ACHN (cell line): ENCODE data around the gene SKAP2.
"Not testable (repeated sequence)": the region's sequence is repeated elsewhere in the genome, so short reads cannot be mapped to it uniquely, and the experiment has no call there.

Experiments used
- DNase-seq: peaks from one replicate; pipeline ENCODE4 v3.0.0-alpha.2; 2015
- in situ Hi-C: cut with HindIII; loops from 2 replicates; pipeline ENCODE4 v1.10.0; 2017; ENCODE audit warnings: low sequenced_read_pairs, low pct_ligation_motif_present, low pct_unique_long_range_greater_than_20kb

SKAP2 gene

DNA sequence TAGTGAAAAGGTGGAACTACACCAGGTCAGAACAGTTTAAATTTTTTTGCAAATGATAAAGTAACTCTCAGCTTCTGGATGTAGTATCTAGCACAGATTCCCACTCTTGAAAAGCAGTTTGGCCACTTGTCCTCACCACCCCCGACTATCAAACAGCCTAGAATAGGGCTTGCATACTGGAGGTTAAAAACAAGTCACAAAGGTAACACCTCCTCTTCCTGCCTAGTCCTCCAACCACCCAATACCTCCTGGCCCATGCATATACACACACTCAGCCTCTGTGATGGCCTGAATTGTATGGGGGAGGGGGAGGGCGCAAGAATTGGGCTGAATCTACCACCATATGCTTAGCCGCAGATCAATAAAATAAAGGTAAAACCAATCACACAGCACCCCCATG lies 5.7 kb downstream of the SKAP2 start:
- in situ Hi-C loops, result loop anchor here (10.0 kb wide), 1 partner anchor 266 kb away; no protein-coding TSS in a partner anchor

DNA sequence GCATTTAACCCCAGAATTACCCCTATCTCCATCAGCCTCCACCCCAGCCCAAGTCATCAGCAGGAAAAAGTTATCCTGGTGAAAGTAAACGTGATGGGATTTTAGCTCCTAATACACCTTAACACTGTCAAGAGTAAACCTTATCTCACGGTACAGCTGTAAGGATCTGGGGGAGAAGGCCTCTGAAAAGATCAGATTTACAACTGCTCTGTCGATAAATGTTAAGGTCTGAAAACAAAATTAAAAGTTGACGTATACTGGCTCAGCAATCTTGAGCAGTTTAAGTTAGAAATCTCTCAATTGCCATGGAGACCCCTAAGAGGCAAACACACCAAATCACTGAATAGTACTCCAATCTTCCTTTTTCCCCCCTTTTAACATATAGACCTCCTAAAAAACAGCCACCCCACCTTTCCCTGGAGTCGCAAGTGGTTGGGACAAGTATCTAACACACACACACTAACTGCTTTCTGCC lies 6.1 kb downstream of the SKAP2 start:
- DNase-seq, result no peak
- in situ Hi-C loops, result loop anchor here (10.0 kb wide), 1 partner anchor 267 kb away; no protein-coding TSS in a partner anchor

More for the DNA sequence above, 5.7 kb downstream of the SKAP2 start:
- DNase-seq, result peak; percentile 61

DNA sequence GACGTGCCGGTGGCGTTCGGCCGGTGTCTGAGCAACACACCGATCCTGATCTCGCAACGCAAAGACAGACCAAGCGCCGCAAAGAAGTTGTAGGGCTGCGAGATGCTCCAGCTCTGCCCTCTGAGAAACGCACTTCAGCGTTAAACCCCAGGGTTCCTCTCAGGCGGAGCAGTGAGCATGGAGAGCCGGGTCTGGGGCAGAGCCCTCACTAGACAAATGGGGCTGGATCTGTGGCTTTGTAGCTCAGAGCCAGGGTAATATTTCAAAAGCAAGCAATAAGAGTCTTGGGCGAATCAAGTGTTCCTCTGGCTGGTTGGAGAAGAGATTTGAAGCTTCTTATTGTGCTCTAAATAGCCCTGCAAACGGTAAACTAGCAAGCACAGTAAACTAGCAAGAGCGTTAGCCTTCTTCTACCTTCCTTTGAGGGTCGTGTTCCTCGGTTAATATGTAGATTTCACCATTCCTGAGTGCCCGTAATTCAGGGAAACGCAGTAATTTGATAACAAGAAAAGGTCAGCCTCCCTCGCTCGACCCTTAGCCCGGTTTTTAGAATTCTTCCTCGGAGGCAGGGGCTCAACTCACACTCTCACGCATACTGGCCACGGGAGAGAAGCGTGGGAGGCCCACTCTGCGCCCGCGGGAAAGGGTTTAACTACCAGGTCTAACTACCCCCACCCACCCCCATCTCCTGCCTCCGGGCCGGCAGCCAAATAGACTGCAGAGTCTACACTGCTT lies 6.7 kb downstream of the SKAP2 start:
- in situ Hi-C loops, result loop anchor here (10.0 kb wide), 1 partner anchor 267 kb away; no protein-coding TSS in a partner anchor
- peak; percentile 77 for DNase-seq

DNA sequence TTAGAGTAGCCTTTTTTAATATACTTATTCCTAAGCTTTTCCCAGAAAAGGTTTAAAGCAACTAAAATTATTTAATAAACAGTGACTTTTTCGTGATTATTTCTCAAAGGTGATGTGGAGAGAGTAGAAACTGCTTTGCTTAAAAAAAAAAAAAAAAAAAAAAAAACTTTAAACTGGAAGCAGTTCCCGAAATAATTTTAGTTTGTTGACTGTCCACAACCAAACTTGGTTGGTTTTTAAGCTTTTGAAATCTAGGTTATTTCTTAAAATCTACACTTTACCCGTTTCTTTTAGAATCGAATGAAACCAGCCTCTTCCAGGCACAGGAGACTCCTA lies 7.3 kb downstream of the SKAP2 start:
- no peak for DNase-seq
- in situ Hi-C loops, result loop anchor here (10.0 kb wide), 1 partner anchor 268 kb away; no protein-coding TSS in a partner anchor

- DNase-seq, result peak; percentile 62
- in situ Hi-C loops, result loop anchor here (10.0 kb wide), 1 partner anchor 268 kb away; no protein-coding TSS in a partner anchor
These were observed 8.0 kb downstream of the SKAP2 start for GRCh38 chr7:26856176-26856985.

DNA sequence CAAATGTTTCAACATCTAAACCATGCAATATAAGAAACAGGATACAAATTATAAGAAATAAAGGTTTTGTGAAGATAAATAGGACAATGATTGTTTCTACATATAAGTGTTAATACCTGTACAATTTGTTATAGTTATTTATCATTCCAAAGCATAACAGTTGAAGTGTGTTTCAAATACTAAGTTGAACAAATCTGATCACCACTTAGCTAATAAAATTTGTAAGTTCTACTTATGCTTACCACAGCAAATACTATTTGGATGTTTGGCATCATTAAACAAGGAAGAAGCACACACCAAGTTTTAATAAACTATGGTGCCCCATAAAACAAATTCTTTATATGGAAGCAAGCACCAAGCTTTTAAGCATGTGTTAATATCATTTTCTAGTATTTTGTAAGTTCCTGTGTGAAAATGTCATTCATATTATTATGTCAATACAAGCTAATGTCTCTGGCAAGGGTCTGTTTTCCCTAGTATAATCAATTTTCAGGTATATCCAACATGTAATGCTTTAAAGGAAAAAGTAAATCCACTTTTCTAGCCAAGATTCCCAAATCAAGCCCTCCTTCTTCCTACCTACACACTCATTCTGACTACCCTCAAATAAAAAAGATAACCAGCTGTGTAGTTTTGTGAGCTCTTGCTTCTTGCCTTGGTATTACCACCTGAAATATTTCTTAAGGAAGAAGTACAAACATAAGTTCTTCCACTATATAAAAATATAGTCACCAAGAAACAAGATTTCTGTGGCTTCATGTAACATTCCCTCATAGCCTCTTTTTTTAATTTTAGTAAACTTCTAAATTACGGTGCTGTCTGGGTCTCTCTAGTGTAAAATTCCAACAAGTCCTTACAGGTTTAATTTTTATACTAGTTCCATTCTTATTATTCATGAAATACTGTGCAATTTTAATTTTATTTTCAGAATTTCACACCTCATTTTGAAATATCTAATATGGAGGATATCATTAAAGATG lies 9.2 kb downstream of the SKAP2 start:
- peak; percentile 44 for DNase-seq
- in situ Hi-C loops, result loop anchor here (10.0 kb wide), 1 partner anchor 270 kb away; no protein-coding TSS in a partner anchor

GRCh38 chr7:26853788-26854393 lies 10.5 kb downstream of the SKAP2 start:
- peak; percentile 90 for DNase-seq
- in situ Hi-C loops, result loop anchor here (10.0 kb wide), 1 partner anchor 271 kb away; no protein-coding TSS in a partner anchor

DNA sequence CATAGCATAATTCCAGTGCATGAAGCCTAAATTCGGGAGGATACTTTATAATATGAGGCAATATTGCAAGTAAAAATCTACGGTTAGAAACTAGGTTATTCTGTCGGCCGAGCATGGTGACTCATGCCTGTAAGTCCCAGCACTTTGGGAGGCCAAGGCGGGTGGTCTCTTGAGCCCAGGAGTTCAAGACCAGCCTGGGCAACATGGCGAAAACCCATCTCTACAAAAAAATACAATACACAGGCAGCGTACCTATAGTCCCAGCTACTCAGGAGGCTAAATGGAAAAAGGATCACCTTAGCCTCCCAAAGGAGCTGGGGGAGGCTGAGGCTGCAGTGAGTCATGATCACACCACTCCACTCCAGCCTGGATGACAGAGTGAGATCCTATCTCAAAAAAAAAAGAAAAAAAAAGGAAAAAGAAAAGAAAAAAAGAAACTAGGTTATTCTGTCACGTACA lies 14.2 kb downstream of the SKAP2 start:
- in situ Hi-C loops, result loop anchor here (10.0 kb wide), 1 partner anchor 275 kb away; no protein-coding TSS in a partner anchor
- peak; percentile 69 for DNase-seq

- peak; percentile 57 for DNase-seq
- in situ Hi-C loops, result no loop called here
These were observed 20.7 kb downstream of the SKAP2 start for GRCh38 chr7:26843705-26844104.

- in situ Hi-C loops, result no loop called here
- no peak for DNase-seq
These were observed 21.5 kb downstream of the SKAP2 start for GRCh38 chr7:26842897-26843296.

GRCh38 chr7:26841003-26841739 lies 23.2 kb downstream of the SKAP2 start:
- DNase-seq, result no peak
- in situ Hi-C loops, result no loop called here

- in situ Hi-C loops, DNase-seq: not testable (repeated sequence)
These were observed 27.6 kb downstream of the SKAP2 start for GRCh38 chr7:26836793-26837192.

- in situ Hi-C loops, result no loop called here
These were observed 49.0 kb downstream of the SKAP2 start for GRCh38 chr7:26815426-26815825.

DNA sequence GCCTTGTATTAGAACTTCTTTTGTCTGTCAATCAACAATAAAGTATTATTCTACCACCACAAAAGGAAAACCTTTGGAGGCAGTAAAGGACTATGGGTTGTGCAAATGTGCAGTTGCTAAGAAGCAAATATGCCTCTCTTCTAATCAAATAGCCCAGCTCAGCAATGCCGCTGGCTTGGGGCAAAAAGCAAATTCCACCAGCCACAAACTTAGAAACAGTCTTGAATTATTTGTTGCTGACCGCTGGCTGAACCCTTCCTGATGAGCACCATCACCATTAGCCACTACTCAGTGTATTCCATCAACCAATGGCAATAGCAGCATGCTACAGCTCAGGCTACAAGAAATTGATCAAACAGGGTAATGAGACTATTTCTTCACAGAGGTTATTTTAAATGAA lies 51.0 kb downstream of the SKAP2 start:
- in situ Hi-C loops, result no loop called here
- DNase-seq, result no peak

More at GRCh38 chr7:26815426-26815825, 49.0 kb downstream of the SKAP2 start:
- no peak for DNase-seq

GRCh38 chr7:26794541-26794940 lies 69.8 kb downstream of the SKAP2 start:
- in situ Hi-C loops, result no loop called here
- no peak for DNase-seq

- no peak for DNase-seq
- in situ Hi-C loops, result no loop called here
These were observed 71.8 kb downstream of the SKAP2 start for GRCh38 chr7:26792576-26792975.

GRCh38 chr7:26792006-26792405 lies 72.4 kb downstream of the SKAP2 start:
- in situ Hi-C loops, result no loop called here
- no peak for DNase-seq
